HG03457 (cell line): Measurements from ENCODE around the gene ADGRD1.
"Not testable (repeated sequence)": the region's sequence is repeated elsewhere in the genome, so short reads cannot be mapped to it uniquely, and the experiment has no call there.

ENCODE experiments used
- ATAC-seq: cut with Tn5 transposase; IDR thresholded peaks from one replicate; pipeline ENCODE4 v1.9.1; 2021; ENCODE audit warnings: moderate number of reproducible peaks; ENCODE audit not compliant: unreplicated experiment

The ADGRD1 gene

GRCh38 chr12:130983328-130984017 is 29.8 kb downstream of the ADGRD1 start:
- no peak for ATAC-seq

- no peak for ATAC-seq
Observed at GRCh38 chr12:130984183-130985058, 30.7 kb downstream of the ADGRD1 start.

- no peak for ATAC-seq
Observed at GRCh38 chr12:130987151-130987931, 33.6 kb downstream of the ADGRD1 start.

- ATAC-seq = no peak
Observed at GRCh38 chr12:130988261-130988660, 34.6 kb downstream of the ADGRD1 start.

GRCh38 chr12:130988751-130989150 is 35.0 kb downstream of the ADGRD1 start:
- no peak for ATAC-seq

- no peak for ATAC-seq
Observed at GRCh38 chr12:130989391-130989790, 35.7 kb downstream of the ADGRD1 start.

GRCh38 chr12:130990034-130990433 is 36.3 kb downstream of the ADGRD1 start:
- no peak for ATAC-seq

- ATAC-seq = no peak
Observed at GRCh38 chr12:130992448-130992847, 38.7 kb downstream of the ADGRD1 start.

GRCh38 chr12:130992979-130993538 is 39.4 kb downstream of the ADGRD1 start:
- no peak for ATAC-seq

- no peak for ATAC-seq
Observed at GRCh38 chr12:130993759-130994670, 40.3 kb downstream of the ADGRD1 start.

- no peak for ATAC-seq
Observed at GRCh38 chr12:130994821-130995375, 41.2 kb downstream of the ADGRD1 start.

GRCh38 chr12:130995386-130995969 is 41.8 kb downstream of the ADGRD1 start:
- ATAC-seq = not testable (repeated sequence)

- no peak for ATAC-seq
Observed at GRCh38 chr12:130998136-130998535, 44.4 kb downstream of the ADGRD1 start.

GRCh38 chr12:131000000-131000486 is 46.3 kb downstream of the ADGRD1 start:
- ATAC-seq = no peak

GRCh38 chr12:131001493-131001892 is 47.8 kb downstream of the ADGRD1 start:
- no peak for ATAC-seq

- no peak for ATAC-seq
Observed at GRCh38 chr12:131002216-131002631, 48.5 kb downstream of the ADGRD1 start.

GRCh38 chr12:131003036-131003715 is 49.5 kb downstream of the ADGRD1 start:
- no peak for ATAC-seq

GRCh38 chr12:131003716-131004045 is 50.0 kb downstream of the ADGRD1 start:
- no peak for ATAC-seq

- ATAC-seq = no peak
Observed at GRCh38 chr12:131004166-131004565, 50.5 kb downstream of the ADGRD1 start.
